BLaER1 (cell line): Measurements from ENCODE around the gene RPUSD3.

Experiments used
- H3K27ac ChIP-seq: shearing (Covaris generic); formaldehyde crosslinking; 2 replicates; pipeline ENCODE4 v1.8.1; 2022
- H3K27me3 ChIP-seq: shearing (Covaris generic); formaldehyde crosslinking; 2 replicates; pipeline ENCODE4 v1.8.1; 2022
- H3K36me3 ChIP-seq: shearing (Covaris generic); formaldehyde crosslinking; 2 replicates; pipeline ENCODE4 v1.8.1; 2022
- H3K4me1 ChIP-seq: shearing (Covaris generic); formaldehyde crosslinking; 2 replicates; pipeline ENCODE4 v1.8.1; 2022
- H3K4me2 ChIP-seq: shearing (Covaris generic); formaldehyde crosslinking; 2 replicates; pipeline ENCODE4 v1.8.1; 2022
- H3K4me3 ChIP-seq: shearing (Covaris generic); formaldehyde crosslinking; 2 replicates; pipeline ENCODE4 v1.8.1; 2022
- H3K9ac ChIP-seq: shearing (Covaris generic); formaldehyde crosslinking; 2 replicates; pipeline ENCODE4 v1.8.1; 2022
- H3K9me3 ChIP-seq: shearing (Covaris generic); formaldehyde crosslinking; 2 replicates; pipeline ENCODE4 v1.8.1; 2022
- H4K20me1 ChIP-seq: shearing (Covaris generic); formaldehyde crosslinking; 2 replicates; pipeline ENCODE4 v1.8.1; 2022
- Cebpa-rat ChIP-seq: shearing (Covaris generic); IDR thresholded peaks from 2 replicates; pipeline ENCODE4 v1.8.1; 2022

RPUSD3 gene

GRCh38 chr3:9794400-9794799, 49.4 kb downstream of the RPUSD3 start:
- no peak overlapping the region for H3K27ac ChIP-seq
- TF ChIP-seq Cebpa-rat: no peak
- H3K36me3 ChIP-seq: peaks cover 59% of the 10 kb centered on the region
- H3K4me2 ChIP-seq: peak overlapping the region; percentile 94
- H3K4me1 ChIP-seq: peaks cover 37% of the 10 kb centered on the region
- H4K20me1 ChIP-seq: peaks cover 63% of the 10 kb centered on the region
- peak overlapping the region; percentile 98; the same call in 1 of the 2 replicates for H3K4me3 ChIP-seq
- H3K9ac ChIP-seq: peak overlapping the region; percentile 98
- H3K27me3 ChIP-seq: no peaks in the 10 kb centered on the region
- H3K9me3 ChIP-seq: no peaks in the 10 kb centered on the region

- H3K9ac ChIP-seq: peak overlapping the region; percentile 98
- H3K27me3 ChIP-seq: no peaks in the 10 kb centered on the region
- H3K4me1 ChIP-seq: peaks cover 37% of the 10 kb centered on the region
- peaks cover 51% of the 10 kb centered on the region for H4K20me1 ChIP-seq
- H3K4me3 ChIP-seq: peak overlapping the region; percentile 98
- H3K27ac ChIP-seq: peak overlapping the region; percentile 99
- peak overlapping the region; percentile 94 for H3K4me2 ChIP-seq
- TF ChIP-seq Cebpa-rat: no peak
- no peaks in the 10 kb centered on the region for H3K9me3 ChIP-seq
- peaks cover 56% of the 10 kb centered on the region for H3K36me3 ChIP-seq
Measured at GRCh38 chr3:9793161-9793781, 50.5 kb downstream of the RPUSD3 start.

- Histone ChIP-seq H3K4me3 (peak within 1 kb of the TSS; percentile 98), H3K27ac (peak within 1 kb of the TSS; percentile 99), H3K27me3 (no peaks in the 10 kb centered on the region), H3K9ac (peak within 1 kb of the TSS; percentile 98), H3K36me3 (peaks cover 49% of the 10 kb centered on the region), H3K4me1 (peaks cover 37% of the 10 kb centered on the region), H3K9me3 (no peaks in the 10 kb centered on the region), H3K4me2 (peak within 1 kb of the TSS; percentile 94), H4K20me1 (peaks cover 44% of the 10 kb centered on the region)
- TF ChIP-seq Cebpa-rat: no peak
Measured at GRCh38 chr3:9792405-9793160, 51.2 kb downstream of the RPUSD3 start, which contains the start of the genes ARPC4 and TADA3. TSS of gene ARPC4 (plus strand) at chr3:9793082. CDS start at chr3:9793122, 40 bp downstream. TSS of gene TADA3 (minus strand) at chr3:9792473. CDS start at chr3:9791466, 1,007 bp downstream.

- peaks cover 37% of the 10 kb centered on the region for H3K4me1 ChIP-seq
- H3K9me3 ChIP-seq: no peaks in the 10 kb centered on the region
- no peaks in the 10 kb centered on the region for H3K27me3 ChIP-seq
- TF ChIP-seq Cebpa-rat: no peak
- peaks cover 48% of the 10 kb centered on the region for H3K36me3 ChIP-seq
- peak overlapping the region; percentile 72 for H3K4me2 ChIP-seq
- H4K20me1 ChIP-seq: peaks cover 38% of the 10 kb centered on the region
- H3K4me3 ChIP-seq: peak overlapping the region; percentile 98
- peak overlapping the region; percentile 98 for H3K9ac ChIP-seq
- H3K27ac ChIP-seq: peak overlapping the region; percentile 99
Measured at GRCh38 chr3:9791790-9792404, 51.9 kb downstream of the RPUSD3 start.

- H3K9ac ChIP-seq: no peak overlapping the region
- peaks cover 30% of the 10 kb centered on the region for H4K20me1 ChIP-seq
- no peak overlapping the region for H3K4me3 ChIP-seq
- H3K9me3 ChIP-seq: no peaks in the 10 kb centered on the region
- no peak for TF ChIP-seq Cebpa-rat
- H3K4me1 ChIP-seq: peaks cover 37% of the 10 kb centered on the region
- peak overlapping the region; percentile 72 for H3K4me2 ChIP-seq
- no peaks in the 10 kb centered on the region for H3K27me3 ChIP-seq
- 0 out of 2 replicates have a peak overlapping the region, but pooled peaks have one; percentile 99 for H3K27ac ChIP-seq
- peaks cover 45% of the 10 kb centered on the region for H3K36me3 ChIP-seq
Measured at GRCh38 chr3:9791127-9791526, 52.7 kb downstream of the RPUSD3 start.
